ENCODE data around the gene BTBD2. TPM values are rescaled to one million over a fixed set of nuclear protein-coding genes. Genes with fewer than 3 reads are reported as not detected.

Gene BTBD2
- total and polyA plus RNA-seq, 10 of the 15 experiments (the other 5 are each of a cell fraction or from before 2014, with no cell fraction given): 0.13 to 66.2 (median 10.4) TPM

- no peak for TF ChIP-seq BMI1 (IDR thresholded peaks at IDR 0.05; ENCODE audit: borderline replicate concordance)
These were observed 34.3 kb downstream of the BTBD2 start (continued) for GRCh38 chr19:1981253-1981652.

GRCh38 chr19:1980809-1981181, 34.7 kb downstream of the BTBD2 start:
- WGBS (ENCODE audit: insufficient coverage, insufficient replicate concordance, low lambda C conversion rate, missing lambda C conversion rate): 100% methylated on average over 30 of the region's 31 CpGs
- FAIRE-seq: no peak

More at GRCh38 chr19:1980809-1981181, 34.7 kb downstream of the BTBD2 start:
- no peaks in the 10 kb centered on the region for H3K27me3 ChIP-seq (replicated peaks in 1 of 2; ENCODE audit: control insufficient read depth in 2 of 2, insufficient read depth in 2 of 2, low read length in 1 of 2)
- H3K4me2 ChIP-seq (ENCODE audit: control insufficient read depth, insufficient read depth): no peak overlapping the region
- no peaks in the 10 kb centered on the region for H4K20me1 ChIP-seq (ENCODE audit: control insufficient read depth, insufficient read depth)
- ChIA-PET SMC1A (ENCODE audit: uncharacterized antibody, unreplicated experiment) (no interaction called here), RAD21 (ENCODE audit: unreplicated experiment) (no interaction called here), POLR2A (no interaction called here), CTCF (no interaction called here)
- DNase-seq (ENCODE audit: low read depth, low spot score): no peak
- ATAC-seq: no peak
- no peak overlapping the region for H2AFZ ChIP-seq (ENCODE audit: control insufficient read depth, low read depth, low read length)
- no peaks in the 10 kb centered on the region for H3K4me1 ChIP-seq (ENCODE audit: control insufficient read depth, insufficient read depth, low read length)
- no peak overlapping the region for H3K27ac ChIP-seq (ENCODE audit: control insufficient read depth, insufficient read depth)
- BruUV-seq (replicated peaks): no TSS peak
- in situ Hi-C loops (cut with MboI): no loop called here
- H3K9me3 ChIP-seq (replicated peaks; ENCODE audit: control insufficient read depth, insufficient read depth, low read length): no peaks in the 10 kb centered on the region
- H3K79me2 ChIP-seq (ENCODE audit: control insufficient read depth, insufficient read depth, low read length): no peaks in the 10 kb centered on the region
- H3K9ac ChIP-seq (ENCODE audit: control insufficient read depth, insufficient read depth, low read length): no peak overlapping the region
- TF ChIP-seq SREBF1 (IDR thresholded peaks at IDR 0.05; ENCODE audit: low read length) (no peak), LARP7 (IDR thresholded peaks at IDR 0.05) (no peak), RELA (IDR thresholded peaks at IDR 0.05; ENCODE audit: borderline replicate concordance, partially characterized antibody) (no peak), SIN3A (IDR thresholded peaks at IDR 0.05; ENCODE audit: low read depth, low read length) (no peak), ZNF217 (IDR thresholded peaks at IDR 0.05) (no peak), CBFB (IDR thresholded peaks at IDR 0.05; ENCODE audit: low read depth) (no peak), MEF2A (IDR thresholded peaks at IDR 0.05; ENCODE audit: insufficient read depth, low read depth, low read length) (no peak), MYC (IDR thresholded peaks at IDR 0.05; ENCODE audit: insufficient read depth, insufficient read length, insufficient replicate concordance, low read length, severe bottlenecking) (no peak), FOXK2 (IDR thresholded peaks at IDR 0.05) (no peak), NBN (IDR thresholded peaks at IDR 0.05) (no peak), BCL11A (IDR thresholded peaks at IDR 0.05; ENCODE audit: low read depth, low read length) (no peak), RB1 (IDR thresholded peaks at IDR 0.05; ENCODE audit: borderline replicate concordance) (no peak), EED (IDR thresholded peaks at IDR 0.05; ENCODE audit: low read depth) (no peak), NRF1 (conservative IDR thresholded peaks at IDR 0.05; ENCODE audit: low read depth, low read length) (no peak), TAF1 (IDR thresholded peaks at IDR 0.05; ENCODE audit: borderline replicate concordance, low read depth, low read length) (no peak)
- TF ChIP-seq, protein P1, sequence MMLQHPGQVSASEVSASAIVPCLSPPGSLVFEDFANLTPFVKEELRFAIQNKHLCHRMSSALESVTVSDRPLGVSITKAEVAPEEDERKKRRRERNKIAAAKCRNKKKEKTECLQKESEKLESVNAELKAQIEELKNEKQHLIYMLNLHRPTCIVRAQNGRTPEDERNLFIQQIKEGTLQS (IDR thresholded peaks at IDR 0.05; ENCODE audit: borderline replicate concordance, extremely low read depth, low read depth, low read length): no peak
- TF ChIP-seq, protein P2, sequence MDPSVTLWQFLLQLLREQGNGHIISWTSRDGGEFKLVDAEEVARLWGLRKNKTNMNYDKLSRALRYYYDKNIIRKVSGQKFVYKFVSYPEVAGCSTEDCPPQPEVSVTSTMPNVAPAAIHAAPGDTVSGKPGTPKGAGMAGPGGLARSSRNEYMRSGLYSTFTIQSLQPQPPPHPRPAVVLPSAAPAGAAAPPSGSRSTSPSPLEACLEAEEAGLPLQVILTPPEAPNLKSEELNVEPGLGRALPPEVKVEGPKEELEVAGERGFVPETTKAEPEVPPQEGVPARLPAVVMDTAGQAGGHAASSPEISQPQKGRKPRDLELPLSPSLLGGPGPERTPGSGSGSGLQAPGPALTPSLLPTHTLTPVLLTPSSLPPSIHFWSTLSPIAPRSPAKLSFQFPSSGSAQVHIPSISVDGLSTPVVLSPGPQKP (IDR thresholded peaks at IDR 0.05; ENCODE audit: low read depth, low read length): no peak
- intact Hi-C loops (cut with micrococcal nuclease; ENCODE audit: unreplicated experiment): no loop called here
- H3K4me3 ChIP-seq: no peak overlapping the region
- H3K36me3 ChIP-seq (ENCODE audit: control insufficient read depth in 2 of 2, insufficient read depth in 2 of 2, low read length in 1 of 2): peaks cover 4 to 28% of the 10 kb centered on the region in 2 experiments; a peak in 3 of 4 replicates
